ENCODE data around the gene TUFT1. TPM values are rescaled to one million over a fixed set of nuclear protein-coding genes. Genes with fewer than 3 reads are reported as not detected.

The TUFT1 gene
- total and polyA plus RNA-seq, 8 donors: 7.1 to 16.1 (median 11.0) TPM

- Histone ChIP-seq H3K27ac (no peak overlapping the region), H3K36me3 (peaks cover 0 to 37% (median 12%) of the 10 kb centered on the region in 3 donors), H3K4me3 (no peak overlapping the region), H3K9me3 (no peaks in the 10 kb centered on the region), H3K27me3 (no peaks in the 10 kb centered on the region), H3K4me1 (no peaks in the 10 kb centered on the region)
- DNase-seq: no peak
- no peak for TF ChIP-seq CTCF (IDR thresholded peaks at IDR 0.05)
- ATAC-seq: no peak
- intact Hi-C loops (cut with DNase I): no loop called here
- WGBS, 2 donors: 81 to 86% methylated on average over 5 of the region's 5 CpGs
- FAIRE-seq: no peak
Observed at GRCh38 chr1:151581451-151581850, 41.3 kb downstream of the TUFT1 start.

- H3K27ac ChIP-seq: no peak overlapping the region
- DNase-seq (no peak), FAIRE-seq (no peak), ATAC-seq (peak in 2 of 4 donors; percentile 24 to 30)
- TF ChIP-seq CTCF (IDR thresholded peaks at IDR 0.05): no peak
- no peaks in the 10 kb centered on the region for H3K4me1 ChIP-seq
- H3K27me3 ChIP-seq: no peaks in the 10 kb centered on the region
- H3K36me3 ChIP-seq: peaks cover 0 to 36% (median 12%) of the 10 kb centered on the region in 3 donors
- intact Hi-C loops (cut with DNase I): no loop called here
- no peak overlapping the region for H3K4me3 ChIP-seq
- 83 to 88% methylated on average over 1 of the region's 1 CpG for WGBS, 2 donors
- no peaks in the 10 kb centered on the region for H3K9me3 ChIP-seq
Observed at GRCh38 chr1:151581921-151582320, 41.8 kb downstream of the TUFT1 start.

GRCh38 chr1:151583796-151584195, 43.7 kb downstream of the TUFT1 start:
- Histone ChIP-seq H3K4me3 (no peak overlapping the region), H3K27me3 (no peaks in the 10 kb centered on the region), H3K9me3 (no peaks in the 10 kb centered on the region), H3K27ac (no peak overlapping the region), H3K4me1 (no peaks in the 10 kb centered on the region), H3K36me3 (peaks cover 0 to 33% (median 11%) of the 10 kb centered on the region in 3 donors)
- intact Hi-C loops (cut with DNase I): no loop called here
- no peak for TF ChIP-seq CTCF (IDR thresholded peaks at IDR 0.05)
- peak in 2 of 4 donors; percentile 18 to 25 for ATAC-seq
- DNase-seq: no peak
- no peak for FAIRE-seq
- WGBS, 2 donors: 55 to 78% methylated on average over 2 of the region's 2 CpGs

GRCh38 chr1:151584278-151584677, 44.2 kb downstream of the TUFT1 start:
- no peaks in the 10 kb centered on the region for H3K27me3 ChIP-seq
- 65 to 66% methylated on average over 6 of the region's 6 CpGs for WGBS, 2 donors
- no peak overlapping the region for H3K4me3 ChIP-seq
- intact Hi-C loops (cut with DNase I): no loop called here
- no peak overlapping the region for H3K27ac ChIP-seq
- H3K4me1 ChIP-seq: no peaks in the 10 kb centered on the region
- no peak for DNase-seq
- TF ChIP-seq CTCF (IDR thresholded peaks at IDR 0.05): no peak
- H3K9me3 ChIP-seq: no peaks in the 10 kb centered on the region
- no peak for FAIRE-seq
- peak in 1 of 4 donors; percentile 27 for ATAC-seq
- peaks cover 0 to 28% (median 7%) of the 10 kb centered on the region in 3 donors for H3K36me3 ChIP-seq

GRCh38 chr1:151584780-151585179, 44.7 kb downstream of the TUFT1 start:
- Histone ChIP-seq H3K9me3 (no peaks in the 10 kb centered on the region), H3K4me1 (no peaks in the 10 kb centered on the region), H3K36me3 (peaks cover 0 to 23% (median 7%) of the 10 kb centered on the region in 3 donors), H3K27me3 (no peaks in the 10 kb centered on the region), H3K27ac (no peak overlapping the region), H3K4me3 (no peak overlapping the region)
- 67 to 78% methylated on average over 7 of the region's 7 CpGs for WGBS, 2 donors
- ATAC-seq (no peak), FAIRE-seq (no peak), DNase-seq (no peak)
- intact Hi-C loops (cut with DNase I): no loop called here
- no peak for TF ChIP-seq CTCF (IDR thresholded peaks at IDR 0.05)

All from pancreas (tissue), 10 donors.